Measurements from ENCODE around the gene LHPP.

The LHPP gene

GRCh38 chr10:124611738-124612137 is 150.1 kb downstream of the LHPP start:
- DNase-seq, result no peak

- DNase-seq, result no peak
These were observed 151.2 kb downstream of the LHPP start for GRCh38 chr10:124612611-124613498.

- no peak for DNase-seq
These were observed 152.5 kb downstream of the LHPP start for GRCh38 chr10:124614003-124614659.

DNA sequence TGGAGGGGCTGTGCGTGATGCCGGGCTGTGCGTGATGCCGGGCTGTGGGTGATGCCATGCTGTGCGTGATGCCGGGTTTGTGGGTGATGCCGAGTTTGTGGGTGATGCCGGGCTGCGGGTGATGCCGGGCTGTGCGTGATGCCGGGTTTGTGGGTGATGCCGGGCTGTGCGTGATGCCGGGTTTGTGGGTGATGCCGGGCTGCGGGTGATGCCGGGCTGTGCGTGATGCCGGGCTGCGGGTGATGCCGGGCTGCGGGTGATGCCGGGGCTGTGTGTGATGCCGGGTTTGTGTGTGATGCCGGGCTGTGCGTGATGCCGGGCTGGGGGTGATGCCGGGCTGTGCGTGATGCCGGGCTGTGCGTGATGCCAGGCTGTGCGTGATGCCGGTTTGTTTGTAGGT is 153.6 kb downstream of the LHPP start:
- DNase-seq, result no peak

GRCh38 chr10:124616040-124616835 is 154.6 kb downstream of the LHPP start:
- no peak for DNase-seq

- DNase-seq, result no peak
These were observed 155.2 kb downstream of the LHPP start for GRCh38 chr10:124616836-124617130.

DNA sequence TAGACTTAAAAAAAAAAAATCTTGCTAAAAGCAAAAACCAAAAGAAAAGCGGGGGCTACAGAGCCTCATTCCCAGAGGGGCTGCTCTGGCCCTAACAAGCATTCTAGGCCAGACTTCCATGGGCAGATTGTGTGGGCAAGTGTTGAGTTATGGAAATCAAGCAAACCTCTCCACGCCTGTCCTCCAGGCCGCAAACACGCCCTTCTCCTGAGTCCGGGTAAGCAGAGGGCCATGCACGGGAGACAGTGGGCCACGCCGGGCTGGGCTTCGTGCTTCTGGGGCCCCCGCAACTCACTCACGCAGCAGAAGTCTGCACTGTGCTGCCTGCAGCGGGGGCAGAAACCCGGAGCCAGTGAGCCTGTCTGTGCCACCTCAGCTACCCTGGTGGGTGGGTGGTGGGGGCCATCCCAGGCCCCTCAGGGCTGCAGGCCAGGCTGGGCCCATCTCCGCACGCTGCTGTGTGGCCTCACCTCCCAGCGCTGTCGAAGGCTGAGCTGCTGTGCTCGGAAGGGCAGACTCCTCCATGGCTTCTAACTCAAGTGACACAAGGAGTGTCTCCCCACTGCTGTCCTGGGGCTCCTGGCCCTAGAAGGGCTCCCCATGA is 156.9 kb downstream of the LHPP start:
- no peak for DNase-seq

- DNase-seq, result no peak
These were observed 157.6 kb downstream of the LHPP start for GRCh38 chr10:124619195-124619594.

DNA sequence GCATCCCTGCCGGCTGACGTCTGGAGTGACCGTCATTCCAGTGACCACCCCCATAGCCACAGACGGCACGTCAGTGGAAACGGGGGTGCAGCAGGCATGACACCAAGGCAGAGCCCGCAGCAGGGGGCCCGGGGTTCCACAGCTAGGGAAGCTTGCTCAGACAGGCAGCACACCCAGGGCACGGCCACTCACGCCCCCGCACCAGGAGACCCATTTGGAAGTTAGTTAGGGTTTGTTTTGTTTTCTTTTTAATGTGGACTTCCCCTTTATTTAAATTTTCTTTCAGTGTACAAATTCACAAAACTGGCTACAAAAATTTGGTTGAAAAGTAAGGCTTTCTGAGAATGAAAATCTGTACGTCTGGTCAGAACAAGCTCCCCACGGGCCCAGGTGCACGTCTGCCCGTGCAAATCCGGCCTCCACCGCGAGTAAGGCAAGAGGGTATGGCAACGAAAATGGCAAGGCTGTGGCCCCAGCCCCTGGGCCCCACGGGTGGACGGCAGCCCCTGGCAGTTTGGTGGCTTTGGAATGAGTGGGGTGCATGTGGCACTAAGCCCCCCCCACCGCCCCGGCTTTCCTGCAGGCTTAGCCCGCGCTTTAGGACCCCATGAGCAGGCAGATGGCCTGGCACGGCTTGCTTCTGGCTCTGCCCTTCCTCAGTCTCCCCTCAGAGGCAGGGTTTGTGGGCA is 158.3 kb downstream of the LHPP start:
- no peak for DNase-seq

- DNase-seq, result no peak
These were observed 160.0 kb downstream of the LHPP start for GRCh38 chr10:124621637-124622036.

GRCh38 chr10:124622158-124622557 is 160.5 kb downstream of the LHPP start:
- no peak for DNase-seq

DNA sequence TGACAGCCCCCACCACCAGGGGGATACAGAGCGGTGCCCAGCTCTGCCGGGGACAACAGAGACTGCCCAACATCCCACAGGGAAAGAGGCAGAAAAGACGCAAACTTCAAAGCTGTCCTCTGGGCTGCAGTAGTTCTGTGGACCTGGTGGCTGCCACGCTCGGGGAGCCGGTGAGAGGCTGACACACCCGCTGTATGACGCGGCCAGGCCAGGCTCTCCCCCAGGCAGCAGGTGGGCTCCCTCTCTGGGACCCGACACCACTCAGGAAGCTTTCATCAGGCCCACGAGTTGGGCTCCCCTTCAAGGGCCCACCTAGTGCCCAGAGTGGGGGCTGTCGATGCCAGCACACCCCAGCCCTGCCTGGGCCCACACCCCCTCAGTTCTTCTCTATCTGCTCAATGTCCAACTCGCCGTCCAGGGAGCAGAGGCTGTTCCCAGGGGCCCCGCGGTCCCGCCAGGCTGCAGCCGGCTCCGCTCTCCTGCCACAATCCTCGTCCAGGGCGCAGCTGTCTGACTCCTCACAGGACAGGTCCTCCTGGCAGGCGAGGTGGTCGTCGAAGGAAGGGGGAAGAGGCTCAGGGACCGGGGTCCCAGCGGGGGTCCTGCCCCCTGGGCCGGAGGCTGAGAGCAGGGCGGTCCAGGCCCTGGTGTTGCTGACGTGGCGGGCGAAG is 161.4 kb downstream of the LHPP start:
- DNase-seq, result no peak

DNA sequence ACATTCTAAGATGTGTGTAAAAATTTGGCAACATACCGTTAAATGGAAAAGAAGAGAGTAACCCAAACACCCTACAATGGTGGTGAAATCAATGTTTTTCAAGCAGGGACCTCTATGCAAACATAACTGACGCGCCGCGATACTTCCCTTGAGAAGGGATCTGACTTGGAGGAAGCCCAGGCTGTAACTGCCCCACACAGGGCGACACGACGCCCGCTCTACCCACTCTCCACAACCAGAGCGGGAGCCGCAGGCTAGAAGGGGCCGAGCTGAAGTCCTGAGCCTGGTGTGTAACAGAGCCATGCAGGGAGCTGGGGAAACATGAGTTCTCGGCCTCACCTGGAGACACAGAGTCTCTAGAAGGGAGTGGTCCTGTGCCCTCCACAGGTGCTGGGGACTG is 162.4 kb downstream of the LHPP start:
- DNase-seq, result no peak

DNA sequence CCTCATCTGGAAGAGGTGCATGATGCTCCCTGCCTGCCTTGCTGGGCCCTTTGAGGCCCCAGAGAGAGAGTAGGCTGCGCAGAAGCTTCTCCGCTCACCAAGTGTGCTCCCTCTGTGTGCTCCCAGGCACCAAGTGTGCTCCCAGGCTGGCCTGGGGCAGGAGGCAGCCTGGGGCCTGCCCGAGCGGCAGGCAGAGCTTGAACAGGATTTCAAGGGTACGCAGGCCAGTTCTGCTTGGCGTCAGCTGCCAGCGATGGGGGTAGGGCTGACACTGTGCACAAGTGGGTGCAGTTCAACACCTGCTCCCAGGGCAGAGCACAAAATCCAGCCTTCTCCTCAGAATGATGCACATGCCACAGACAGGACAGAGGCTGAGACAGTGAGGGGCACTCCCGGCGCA is 162.8 kb downstream of the LHPP start:
- no peak for DNase-seq

DNA sequence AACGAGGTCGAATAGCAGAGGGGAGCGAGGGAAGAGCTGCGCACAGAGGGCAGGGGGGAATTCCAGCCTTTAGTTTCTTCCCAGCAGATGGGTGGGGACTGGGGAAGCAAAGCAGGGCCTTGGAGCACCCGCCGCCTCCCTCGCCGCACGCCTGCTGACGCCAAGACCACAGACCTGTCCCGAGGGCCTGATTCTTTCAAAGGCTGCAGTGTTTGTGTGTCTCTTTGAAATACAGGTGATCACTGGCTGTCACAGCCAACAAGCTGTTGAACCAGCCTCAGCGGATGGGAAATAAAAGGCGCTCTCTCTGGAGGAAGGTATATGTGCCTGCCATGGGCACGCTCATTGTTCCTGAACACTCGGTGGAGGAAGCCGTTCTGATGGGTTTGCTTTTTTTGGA is 163.3 kb downstream of the LHPP start:
- no peak for DNase-seq

- no peak for DNase-seq
These were observed 164.2 kb downstream of the LHPP start for GRCh38 chr10:124625831-124626238.

DNA sequence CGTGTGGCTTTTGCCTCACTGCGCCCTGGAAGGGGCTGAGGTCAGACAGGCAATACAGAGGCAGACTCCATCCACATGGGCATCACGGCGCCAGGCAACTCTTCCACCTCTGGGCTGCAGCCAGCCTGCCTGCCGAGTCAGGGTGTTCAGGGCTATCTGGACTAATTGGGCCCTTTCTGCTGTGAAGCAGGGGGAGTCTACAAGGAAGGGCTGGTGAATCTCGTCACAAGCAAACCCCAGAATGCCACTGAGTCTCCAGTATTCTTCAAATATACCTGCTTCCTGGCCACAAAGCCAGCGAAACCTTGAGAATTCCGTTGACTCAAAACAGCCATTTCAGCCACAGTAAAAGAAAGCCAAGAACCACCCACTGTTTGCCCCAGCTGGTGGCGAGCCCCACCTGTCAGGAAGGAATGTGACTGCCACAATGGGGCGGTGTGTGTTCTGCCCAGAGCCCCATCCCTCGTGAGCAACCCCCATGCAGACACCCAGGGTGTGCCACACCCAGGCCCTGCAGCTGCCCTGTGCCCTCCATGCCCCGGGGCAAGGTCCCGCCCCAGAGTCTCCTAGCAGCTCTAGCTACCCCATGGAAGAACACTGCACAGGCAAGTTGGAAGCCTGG is 165.2 kb downstream of the LHPP start:
- no peak for DNase-seq

DNA sequence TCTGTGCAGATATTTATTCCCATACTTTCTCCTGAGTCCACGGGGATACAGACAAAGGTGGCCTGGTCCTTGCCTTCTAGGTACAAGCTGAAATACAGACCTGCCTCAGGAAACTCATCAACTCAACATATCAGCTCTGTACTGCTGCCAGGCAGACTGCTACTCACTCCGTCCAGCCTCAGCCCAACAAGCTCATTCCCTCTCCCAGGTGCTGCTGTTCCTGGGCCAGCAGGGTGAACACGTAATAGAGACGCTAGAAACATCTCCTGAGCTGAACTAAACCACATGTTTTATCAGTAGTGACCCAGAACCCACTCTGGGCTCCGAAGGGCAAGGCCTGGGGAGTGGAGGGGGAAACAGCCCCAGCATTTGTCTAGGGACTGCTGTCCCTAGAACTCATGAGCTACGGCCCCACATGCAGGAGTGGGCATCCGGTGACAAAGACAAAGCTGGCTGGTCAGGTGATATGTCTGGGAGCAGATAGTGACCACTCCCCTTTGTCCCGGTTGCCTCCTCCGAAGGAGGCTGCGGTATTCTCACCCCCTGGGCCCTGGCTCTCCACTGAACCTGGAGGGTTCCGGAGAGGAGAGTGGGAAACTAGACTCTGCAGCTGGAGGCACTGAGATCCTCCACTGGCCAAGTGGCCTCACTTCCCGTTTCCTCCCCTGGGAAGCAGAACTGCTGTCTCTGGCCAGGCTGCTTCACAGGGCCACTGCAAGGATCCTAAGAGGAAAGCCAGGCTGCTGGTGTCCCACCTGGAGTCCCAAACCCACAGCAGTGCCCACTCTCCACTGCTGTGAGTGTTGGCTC is 166.4 kb downstream of the LHPP start:
- DNase-seq, result no peak

DNA sequence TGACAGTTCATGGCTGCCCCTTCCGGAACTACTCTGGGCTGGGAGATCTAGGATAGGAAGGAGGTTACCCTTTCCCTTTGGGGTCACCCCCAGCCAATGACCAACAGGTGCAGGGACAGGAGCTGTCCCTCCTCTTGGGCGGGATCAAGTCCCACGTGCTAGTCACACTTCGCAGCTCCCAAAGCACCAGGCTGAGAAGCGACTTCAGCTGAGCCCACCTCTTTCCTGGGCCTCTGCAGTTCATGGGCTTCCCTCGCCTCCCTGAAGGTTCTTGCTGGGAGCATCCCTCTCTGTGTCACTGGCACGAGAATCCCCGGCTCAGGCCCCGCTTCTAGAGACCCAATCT is 167.0 kb downstream of the LHPP start:
- no peak for DNase-seq

- DNase-seq, result no peak
These were observed 167.8 kb downstream of the LHPP start for GRCh38 chr10:124629415-124629814.

DNA sequence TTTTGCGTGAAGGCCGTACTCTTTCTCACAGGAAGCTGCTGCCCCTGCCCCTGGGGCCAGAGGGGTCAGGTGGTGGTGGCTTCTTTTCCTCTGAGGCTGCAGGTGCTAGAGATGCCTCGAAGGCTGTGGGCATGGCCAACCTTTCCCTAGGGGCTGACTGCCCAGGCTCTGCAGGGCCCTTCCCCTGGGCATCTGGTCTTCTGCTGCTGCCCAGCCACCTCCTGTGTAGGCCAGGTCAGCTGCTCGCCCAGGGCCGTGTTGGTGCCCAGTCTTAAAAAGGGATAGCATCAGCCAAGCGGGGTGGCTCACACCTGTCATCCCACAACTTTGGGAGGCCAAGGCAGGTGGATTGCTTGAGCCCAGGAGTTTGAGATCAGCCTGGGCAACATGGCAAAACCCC is 168.2 kb downstream of the LHPP start:
- DNase-seq, result no peak

Measured in T1000 (cell line).